GM19438 (cell line): ENCODE data around the gene SCO2.
"Not testable (repeated sequence)": the region's sequence is repeated elsewhere in the genome, so short reads cannot be mapped to it uniquely, and the experiment has no call there.

Experiments
- ATAC-seq: cut with Tn5 transposase; IDR thresholded peaks from one replicate; pipeline ENCODE4 v1.9.1; 2021; ENCODE audit warnings: low read depth; ENCODE audit not compliant: unreplicated experiment

SCO2 gene

GRCh38 chr22:50551160-50551752 is 25.9 kb upstream of the SCO2 start:
- ATAC-seq = no peak

GRCh38 chr22:50550395-50550794 is 25.0 kb upstream of the SCO2 start:
- no peak for ATAC-seq

- ATAC-seq = no peak
These were observed 23.8 kb upstream of the SCO2 start for GRCh38 chr22:50548921-50549790.

- no peak for ATAC-seq
These were observed 22.9 kb upstream of the SCO2 start for GRCh38 chr22:50548040-50548920.

- no peak for ATAC-seq
These were observed 22.0 kb upstream of the SCO2 start for GRCh38 chr22:50547263-50547985.

GRCh38 chr22:50546326-50547262 is 21.2 kb upstream of the SCO2 start:
- no peak for ATAC-seq

GRCh38 chr22:50545522-50546325 is 20.3 kb upstream of the SCO2 start, which contains the start of gene KLHDC7B:
KLHDC7B (plus strand) TSS chr22:50545899; CDS start chr22:50546244, 345 bp downstream.
- no peak for ATAC-seq

- ATAC-seq = no peak
These were observed 19.4 kb upstream of the SCO2 start for GRCh38 chr22:50544746-50545253.

- ATAC-seq = no peak
These were observed 18.8 kb upstream of the SCO2 start for GRCh38 chr22:50544078-50544745.

GRCh38 chr22:50542416-50542927 is 17.1 kb upstream of the SCO2 start:
- ATAC-seq = no peak

- not testable (repeated sequence) for ATAC-seq
These were observed 16.2 kb upstream of the SCO2 start for GRCh38 chr22:50541667-50542026.

GRCh38 chr22:50540381-50540780 is 15.0 kb upstream of the SCO2 start:
- ATAC-seq = no peak

- no peak for ATAC-seq
These were observed 12.4 kb upstream of the SCO2 start for GRCh38 chr22:50537765-50538164.

- ATAC-seq = no peak
These were observed 10.8 kb upstream of the SCO2 start for GRCh38 chr22:50536226-50536625.

GRCh38 chr22:50535113-50535512 is 9.7 kb upstream of the SCO2 start:
- ATAC-seq = no peak

- ATAC-seq = not testable (repeated sequence)
These were observed 8.7 kb upstream of the SCO2 start for GRCh38 chr22:50533856-50534711.
